DOHH2 (cell line): Measurements from ENCODE around the gene TBL3.
"Not testable (repeated sequence)": the region's sequence is repeated elsewhere in the genome, so short reads cannot be mapped to it uniquely, and the experiment has no call there.

Source experiments
- H3F3A ChIP-seq: fragments of 200-600 bp; sonication (generic), shearing (Covaris generic); 2 replicates; pipeline ENCODE4 v1.6.0; 2016; ENCODE audit warnings: antibody characterized with exemption, mild to moderate bottlenecking; ENCODE audit not compliant: control insufficient read depth, insufficient read depth
- H3K27ac ChIP-seq: fragments of 200-600 bp; sonication (generic); 2 replicates; pipeline ENCODE4 v1.5.1; 2014; ENCODE audit warnings: low read depth, mild to moderate bottlenecking, low read length, moderate library complexity
- H3K27me3 ChIP-seq: fragments of 200-600 bp; sonication (generic); 2 replicates; pipeline ENCODE4 v1.6.1; 2014; ENCODE audit warnings: mild to moderate bottlenecking, low read length, mixed read lengths; ENCODE audit not compliant: control insufficient read depth
- H3K36me3 ChIP-seq: fragments of 200-600 bp; sonication (generic); 2 replicates; pipeline ENCODE4 v1.6.1; 2014; ENCODE audit warnings: mild to moderate bottlenecking, low read length, moderate library complexity, mixed read lengths; ENCODE audit not compliant: control insufficient read depth
- H3K4me1 ChIP-seq: fragments of 200-600 bp; sonication (generic); 2 replicates; pipeline ENCODE4 v1.6.1; 2014; ENCODE audit warnings: mild to moderate bottlenecking, low read length, mixed read lengths; ENCODE audit not compliant: control insufficient read depth
- H3K4me2 ChIP-seq: fragments of 200-600 bp; sonication (generic); 2 replicates; pipeline ENCODE4 v1.6.0; 2014; ENCODE audit warnings: mild to moderate bottlenecking, low read length, moderate library complexity
- H3K4me3 ChIP-seq: fragments of 200-600 bp; sonication (generic); 2 replicates; pipeline ENCODE4 v1.5.1; 2014; ENCODE audit warnings: mild to moderate bottlenecking, low read length, mixed read lengths
- H3K79me2 ChIP-seq: fragments of 200-600 bp; sonication (generic); 2 replicates; pipeline ENCODE4 v1.6.1; 2014; ENCODE audit warnings: mild to moderate bottlenecking, low read length, mixed read lengths; ENCODE audit not compliant: control insufficient read depth
- H3K9me2 ChIP-seq: fragments of 200-600 bp; sonication (generic); replicated peaks from 2 replicates; pipeline ENCODE4 v1.6.1; 2014; ENCODE audit warnings: mild to moderate bottlenecking, low read length, mixed read lengths; ENCODE audit not compliant: control insufficient read depth
- H3K9me3 ChIP-seq: fragments of 200-600 bp; sonication (generic); 2 replicates; pipeline ENCODE4 v1.6.1; 2014; ENCODE audit warnings: antibody characterized with exemption, low read length, mixed read lengths; ENCODE audit not compliant: control insufficient read depth, insufficient read depth
- H4K20me1 ChIP-seq: fragments of 200-600 bp; sonication (generic); 2 replicates; pipeline ENCODE4 v1.6.0; 2014; ENCODE audit warnings: low read depth, mild to moderate bottlenecking, antibody characterized with exemption, low read length, moderate library complexity; ENCODE audit not compliant: control insufficient read depth, insufficient read depth
- CTCF ChIP-seq: fragments of 200-600 bp; sonication (generic); IDR thresholded peaks from one replicate; pipeline ENCODE4 v1.5.1; 2014; ENCODE audit warnings: antibody characterized with exemption, mild to moderate bottlenecking, low read depth, low read length; ENCODE audit not compliant: poor library complexity, severe bottlenecking
- EZH2phosphoT487 ChIP-seq: fragments of 200-600 bp; sonication (generic); IDR thresholded peaks from 2 replicates; pipeline ENCODE4 v1.6.1; 2017; ENCODE audit warnings: borderline replicate concordance, mild to moderate bottlenecking, antibody characterized with exemption, low read length, moderate library complexity, mixed read lengths

TBL3 gene

GRCh38 chr16:1938910-1939309, 32.9 kb upstream of the TBL3 start:
- Histone ChIP-seq H3K4me2 (no peak overlapping the region), H4K20me1 (no peaks in the 10 kb centered on the region), H3K9me2 (no peaks in the 10 kb centered on the region), H3K9me3 (no peaks in the 10 kb centered on the region), H3K36me3 (no peaks in the 10 kb centered on the region), H3K27ac (no peak overlapping the region), H3K4me1 (peaks cover 19% of the 10 kb centered on the region), H3K4me3 (no peak overlapping the region), H3K79me2 (no peaks in the 10 kb centered on the region), H3K27me3 (no peaks in the 10 kb centered on the region), H3F3A (no peaks in the 10 kb centered on the region)
- TF ChIP-seq CTCF (no peak), EZH2phosphoT487 (no peak)

- H3K36me3 ChIP-seq, H4K20me1 ChIP-seq, H3K9me2 ChIP-seq, H3K27me3 ChIP-seq, H3K27ac ChIP-seq, H3K79me2 ChIP-seq, H3K4me2 ChIP-seq, H3K9me3 ChIP-seq, H3F3A ChIP-seq, H3K4me3 ChIP-seq: not testable (repeated sequence)
- H3K4me1 ChIP-seq, result peaks cover 20% of the 10 kb centered on the region
Observed at GRCh38 chr16:1939833-1940232, 32.0 kb upstream of the TBL3 start.

- Histone ChIP-seq H3K36me3 (no peaks in the 10 kb centered on the region), H3K4me3 (no peak overlapping the region), H4K20me1 (no peaks in the 10 kb centered on the region), H3K9me3 (no peaks in the 10 kb centered on the region), H3K4me1 (peaks cover 20% of the 10 kb centered on the region), H3F3A (no peaks in the 10 kb centered on the region), H3K4me2 (no peak overlapping the region), H3K79me2 (no peaks in the 10 kb centered on the region), H3K27ac (no peak overlapping the region), H3K27me3 (no peaks in the 10 kb centered on the region), H3K9me2 (no peaks in the 10 kb centered on the region)
- TF ChIP-seq CTCF, result no peak
- TF ChIP-seq EZH2phosphoT487, result no peak
Observed at GRCh38 chr16:1940273-1941161, 31.3 kb upstream of the TBL3 start.

GRCh38 chr16:1941162-1942046, 30.4 kb upstream of the TBL3 start:
- Histone ChIP-seq H3K4me1 (peaks cover 20% of the 10 kb centered on the region), H4K20me1 (no peaks in the 10 kb centered on the region), H3F3A (no peaks in the 10 kb centered on the region), H3K4me2 (peak overlapping the region; percentile 84; the same call in 1 of the 2 replicates), H3K79me2 (no peaks in the 10 kb centered on the region), H3K27me3 (no peaks in the 10 kb centered on the region), H3K9me2 (no peaks in the 10 kb centered on the region), H3K36me3 (no peaks in the 10 kb centered on the region), H3K9me3 (no peaks in the 10 kb centered on the region), H3K4me3 (peak overlapping the region; percentile 76; the same call in 1 of the 2 replicates), H3K27ac (no peak overlapping the region)
- TF ChIP-seq CTCF (no peak), EZH2phosphoT487 (no peak)
